SK-N-SH treated with all-trans-retinoic acid at 6 μM for 48 hours (cell line): ENCODE results near the gene ADNP.

Source experiments
- ATAC-seq: fragments of 200-7000 bp; cut with Tn5 transposase; 3 replicates; pipeline ENCODE4 v1.9.1; 2020; ENCODE audit warnings: mild to moderate bottlenecking, moderate library complexity
- ARNTL ChIP-seq: fragments of 450-650 bp; formaldehyde crosslinking; IDR thresholded peaks from 2 replicates; pipeline ENCODE4 v1.5.0; 2020; ENCODE audit warnings: low read depth, mild to moderate bottlenecking, moderate library complexity, borderline replicate concordance
- BACH2 ChIP-seq: fragments of 250-450 bp; sonication (Bioruptor Pico); IDR thresholded peaks from 2 replicates; pipeline ENCODE4 v1.9.0; 2021; ENCODE audit warnings: mild to moderate bottlenecking, borderline replicate concordance
- CSDC2 ChIP-seq: fragments of 250-450 bp; sonication (Bioruptor Pico); IDR thresholded peaks from 2 replicates; pipeline ENCODE4 v1.5.0; 2020; ENCODE audit warnings: mild to moderate bottlenecking, moderate library complexity
- GLIS3 ChIP-seq: fragments of 250-450 bp; sonication (Bioruptor Pico); IDR thresholded peaks from 2 replicates; pipeline ENCODE4 v1.5.0; 2020; ENCODE audit warnings: mild to moderate bottlenecking, moderate library complexity
- ISL1 ChIP-seq: fragments of 250-450 bp; sonication (Bioruptor Pico); IDR thresholded peaks from 2 replicates; pipeline ENCODE4 v2.1.2; 2022; ENCODE audit warnings: mild to moderate bottlenecking, moderate library complexity
- OSR1 ChIP-seq: fragments of 250-450 bp; sonication (Bioruptor Pico); IDR thresholded peaks from 2 replicates; pipeline ENCODE4 v1.8.0; 2022; ENCODE audit warnings: moderate library complexity, mild to moderate bottlenecking, inconsistent platforms
- PPARA ChIP-seq: fragments of 250-450 bp; sonication (Bioruptor Pico); IDR thresholded peaks from 2 replicates; pipeline ENCODE4 v1.5.0; 2020; ENCODE audit warnings: mild to moderate bottlenecking, borderline replicate concordance
- SNAI2 ChIP-seq: fragments of 250-450 bp; sonication (Bioruptor Pico); IDR thresholded peaks from 2 replicates; pipeline ENCODE4 v1.5.0; 2020; ENCODE audit warnings: mild to moderate bottlenecking, moderate library complexity
- TCF4 ChIP-seq: fragments of 250-450 bp; sonication (Bioruptor Pico); IDR thresholded peaks from 2 replicates; pipeline ENCODE4 v1.8.0; 2021; ENCODE audit warnings: mild to moderate bottlenecking, moderate library complexity, borderline replicate concordance
- ZC3H10 ChIP-seq: fragments of 250-450 bp; sonication (Bioruptor Pico); IDR thresholded peaks from 2 replicates; pipeline ENCODE4 v1.5.1; 2021; ENCODE audit warnings: mild to moderate bottlenecking, moderate library complexity
- ZFP3 ChIP-seq: fragments of 250-450 bp; sonication (Bioruptor Pico); IDR thresholded peaks from 2 replicates; pipeline ENCODE4 v1.5.0; 2020; ENCODE audit warnings: mild to moderate bottlenecking, moderate library complexity
- ZFP30 ChIP-seq: fragments of 450-650 bp; formaldehyde crosslinking; IDR thresholded peaks from 2 replicates; pipeline ENCODE4 v1.5.0; 2022; ENCODE audit warnings: mild to moderate bottlenecking, moderate library complexity
- ZNF565 ChIP-seq: fragments of 450-650 bp; formaldehyde crosslinking; conservative IDR thresholded peaks from 2 replicates; pipeline ENCODE4 v1.5.0; 2020; ENCODE audit warnings: low read depth, mild to moderate bottlenecking, moderate library complexity
- ZNF70 ChIP-seq: fragments of 450-650 bp; formaldehyde crosslinking; IDR thresholded peaks from 2 replicates; pipeline ENCODE4 v1.5.0; 2020; ENCODE audit warnings: mild to moderate bottlenecking, moderate library complexity
- ZNF8 ChIP-seq: fragments of 450-650 bp; formaldehyde crosslinking; IDR thresholded peaks from 2 replicates; pipeline ENCODE4 v1.5.0; 2020; ENCODE audit warnings: mild to moderate bottlenecking, moderate library complexity
- TF ChIP-seq, protein P1 (sequence below): fragments of 250-450 bp; sonication (Bioruptor Pico); IDR thresholded peaks from 2 replicates; pipeline ENCODE4 v1.8.0; 2021; ENCODE audit warnings: low read depth, mild to moderate bottlenecking, moderate library complexity, borderline replicate concordance
- TF ChIP-seq, protein P2 (sequence below): fragments of 250-450 bp; sonication (Bioruptor Pico); IDR thresholded peaks from 2 replicates; pipeline ENCODE4 v1.5.1; 2020; ENCODE audit warnings: low read depth, mild to moderate bottlenecking, moderate library complexity
- TF ChIP-seq, protein P3 (sequence below): fragments of 250-450 bp; sonication (Bioruptor Pico); IDR thresholded peaks from 2 replicates; pipeline ENCODE4 v1.5.0; 2020; ENCODE audit warnings: mild to moderate bottlenecking, moderate library complexity
- TF ChIP-seq, protein P4 (sequence below): fragments of 250-450 bp; sonication (Bioruptor Pico); IDR thresholded peaks from 2 replicates; pipeline ENCODE4 v1.5.1; 2021; ENCODE audit warnings: mild to moderate bottlenecking, moderate library complexity
- TF ChIP-seq, protein P5 (sequence below): fragments of 250-450 bp; sonication (Bioruptor Pico); IDR thresholded peaks from 2 replicates; pipeline ENCODE4 v1.8.0; 2020; ENCODE audit warnings: mild to moderate bottlenecking, moderate library complexity, borderline replicate concordance

Gene ADNP

DNA sequence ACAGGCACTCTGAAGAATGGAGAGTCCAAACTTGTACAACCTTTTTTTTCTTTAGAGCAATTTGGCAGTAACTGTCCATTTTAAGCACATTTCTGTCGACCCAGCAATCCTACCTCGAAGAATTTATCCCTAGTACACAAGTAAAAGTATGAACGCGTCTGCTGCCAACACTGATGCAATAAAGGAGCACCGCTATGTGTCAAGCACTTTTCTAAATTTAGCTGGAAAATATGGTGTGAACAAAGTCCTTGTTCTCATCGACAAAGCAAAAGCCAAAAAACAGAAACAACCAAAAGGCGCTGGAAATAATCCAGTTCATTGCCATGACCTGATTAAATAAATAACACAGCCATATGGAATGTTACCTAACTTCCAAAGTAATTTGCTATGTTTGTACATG is 26.0 kb upstream of the ADNP start:
- TF ChIP-seq ZC3H10 (CRISPR knock-in tag) (no peak), TCF4 (CRISPR knock-in tag) (no peak), ZNF8 (CRISPR knock-in tag) (no peak), ZFP30 (no peak), ZNF565 (CRISPR knock-in tag) (no peak), CSDC2 (no peak)
- TF ChIP-seq, protein P1, sequence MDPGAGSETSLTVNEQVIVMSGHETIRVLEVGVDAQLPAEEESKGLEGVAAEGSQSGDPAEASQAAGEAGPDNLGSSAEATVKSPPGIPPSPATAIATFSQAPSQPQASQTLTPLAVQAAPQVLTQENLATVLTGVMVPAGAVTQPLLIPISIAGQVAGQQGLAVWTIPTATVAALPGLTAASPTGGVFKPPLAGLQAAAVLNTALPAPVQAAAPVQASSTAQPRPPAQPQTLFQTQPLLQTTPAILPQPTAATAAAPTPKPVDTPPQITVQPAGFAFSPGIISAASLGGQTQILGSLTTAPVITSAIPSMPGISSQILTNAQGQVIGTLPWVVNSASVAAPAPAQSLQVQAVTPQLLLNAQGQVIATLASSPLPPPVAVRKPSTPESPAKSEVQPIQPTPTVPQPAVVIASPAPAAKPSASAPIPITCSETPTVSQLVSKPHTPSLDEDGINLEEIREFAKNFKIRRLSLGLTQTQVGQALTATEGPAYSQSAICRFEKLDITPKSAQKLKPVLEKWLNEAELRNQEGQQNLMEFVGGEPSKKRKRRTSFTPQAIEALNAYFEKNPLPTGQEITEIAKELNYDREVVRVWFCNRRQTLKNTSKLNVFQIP, result no peak
- TF ChIP-seq, protein P2, sequence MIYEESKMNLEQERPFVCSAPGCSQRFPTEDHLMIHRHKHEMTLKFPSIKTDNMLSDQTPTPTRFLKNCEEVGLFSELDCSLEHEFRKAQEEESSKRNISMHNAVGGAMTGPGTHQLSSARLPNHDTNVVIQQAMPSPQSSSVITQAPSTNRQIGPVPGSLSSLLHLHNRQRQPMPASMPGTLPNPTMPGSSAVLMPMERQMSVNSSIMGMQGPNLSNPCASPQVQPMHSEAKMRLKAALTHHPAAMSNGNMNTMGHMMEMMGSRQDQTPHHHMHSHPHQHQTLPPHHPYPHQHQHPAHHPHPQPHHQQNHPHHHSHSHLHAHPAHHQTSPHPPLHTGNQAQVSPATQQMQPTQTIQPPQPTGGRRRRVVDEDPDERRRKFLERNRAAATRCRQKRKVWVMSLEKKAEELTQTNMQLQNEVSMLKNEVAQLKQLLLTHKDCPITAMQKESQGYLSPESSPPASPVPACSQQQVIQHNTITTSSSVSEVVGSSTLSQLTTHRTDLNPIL (CRISPR knock-in tag), result no peak
- no peak for ATAC-seq

DNA sequence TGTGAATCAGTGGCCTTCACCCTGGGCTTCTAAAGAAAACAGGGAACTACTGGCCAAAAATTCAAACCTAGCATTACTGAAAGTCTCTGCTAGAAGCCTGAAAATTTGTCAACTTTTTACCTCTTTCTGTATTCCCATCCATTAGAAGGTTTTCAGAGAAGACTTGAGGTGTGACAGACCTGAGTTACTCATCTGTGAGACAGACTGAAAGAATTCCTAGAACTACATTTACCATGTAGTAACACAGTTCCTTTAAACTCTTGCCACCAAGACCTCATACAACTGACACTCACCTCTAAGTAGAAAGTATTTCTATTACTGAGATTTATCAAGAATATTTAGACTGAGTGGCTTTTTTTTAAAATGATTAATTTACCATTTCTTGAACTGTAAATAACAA is 22.6 kb upstream of the ADNP start:
- TF ChIP-seq, protein P2 (CRISPR knock-in tag), result no peak
- no peak for TF ChIP-seq ZFP3 (CRISPR knock-in tag)
- TF ChIP-seq ZFP30, result no peak
- TF ChIP-seq PPARA (CRISPR knock-in tag), result no peak
- TF ChIP-seq, protein P3, sequence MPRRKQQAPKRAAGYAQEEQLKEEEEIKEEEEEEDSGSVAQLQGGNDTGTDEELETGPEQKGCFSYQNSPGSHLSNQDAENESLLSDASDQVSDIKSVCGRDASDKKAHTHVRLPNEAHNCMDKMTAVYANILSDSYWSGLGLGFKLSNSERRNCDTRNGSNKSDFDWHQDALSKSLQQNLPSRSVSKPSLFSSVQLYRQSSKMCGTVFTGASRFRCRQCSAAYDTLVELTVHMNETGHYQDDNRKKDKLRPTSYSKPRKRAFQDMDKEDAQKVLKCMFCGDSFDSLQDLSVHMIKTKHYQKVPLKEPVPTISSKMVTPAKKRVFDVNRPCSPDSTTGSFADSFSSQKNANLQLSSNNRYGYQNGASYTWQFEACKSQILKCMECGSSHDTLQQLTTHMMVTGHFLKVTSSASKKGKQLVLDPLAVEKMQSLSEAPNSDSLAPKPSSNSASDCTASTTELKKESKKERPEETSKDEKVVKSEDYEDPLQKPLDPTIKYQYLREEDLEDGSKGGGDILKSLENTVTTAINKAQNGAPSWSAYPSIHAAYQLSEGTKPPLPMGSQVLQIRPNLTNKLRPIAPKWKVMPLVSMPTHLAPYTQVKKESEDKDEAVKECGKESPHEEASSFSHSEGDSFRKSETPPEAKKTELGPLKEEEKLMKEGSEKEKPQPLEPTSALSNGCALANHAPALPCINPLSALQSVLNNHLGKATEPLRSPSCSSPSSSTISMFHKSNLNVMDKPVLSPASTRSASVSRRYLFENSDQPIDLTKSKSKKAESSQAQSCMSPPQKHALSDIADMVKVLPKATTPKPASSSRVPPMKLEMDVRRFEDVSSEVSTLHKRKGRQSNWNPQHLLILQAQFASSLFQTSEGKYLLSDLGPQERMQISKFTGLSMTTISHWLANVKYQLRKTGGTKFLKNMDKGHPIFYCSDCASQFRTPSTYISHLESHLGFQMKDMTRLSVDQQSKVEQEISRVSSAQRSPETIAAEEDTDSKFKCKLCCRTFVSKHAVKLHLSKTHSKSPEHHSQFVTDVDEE (CRISPR knock-in tag), result no peak
- TF ChIP-seq ZNF70 (CRISPR knock-in tag), result no peak
- no peak for TF ChIP-seq ISL1 (CRISPR knock-in tag)
- TF ChIP-seq GLIS3 (CRISPR knock-in tag), result no peak
- TF ChIP-seq BACH2 (CRISPR knock-in tag), result no peak
- no peak for TF ChIP-seq SNAI2 (CRISPR knock-in tag)
- TF ChIP-seq, protein P4, sequence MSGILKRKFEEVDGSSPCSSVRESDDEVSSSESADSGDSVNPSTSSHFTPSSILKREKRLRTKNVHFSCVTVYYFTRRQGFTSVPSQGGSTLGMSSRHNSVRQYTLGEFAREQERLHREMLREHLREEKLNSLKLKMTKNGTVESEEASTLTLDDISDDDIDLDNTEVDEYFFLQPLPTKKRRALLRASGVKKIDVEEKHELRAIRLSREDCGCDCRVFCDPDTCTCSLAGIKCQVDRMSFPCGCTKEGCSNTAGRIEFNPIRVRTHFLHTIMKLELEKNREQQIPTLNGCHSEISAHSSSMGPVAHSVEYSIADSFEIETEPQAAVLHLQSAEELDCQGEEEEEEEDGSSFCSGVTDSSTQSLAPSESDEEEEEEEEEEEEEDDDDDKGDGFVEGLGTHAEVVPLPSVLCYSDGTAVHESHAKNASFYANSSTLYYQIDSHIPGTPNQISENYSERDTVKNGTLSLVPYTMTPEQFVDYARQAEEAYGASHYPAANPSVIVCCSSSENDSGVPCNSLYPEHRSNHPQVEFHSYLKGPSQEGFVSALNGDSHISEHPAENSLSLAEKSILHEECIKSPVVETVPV (CRISPR knock-in tag), result no peak
- TF ChIP-seq ZNF565 (CRISPR knock-in tag), result no peak
- TF ChIP-seq CSDC2, result no peak
- ATAC-seq, result no peak

DNA sequence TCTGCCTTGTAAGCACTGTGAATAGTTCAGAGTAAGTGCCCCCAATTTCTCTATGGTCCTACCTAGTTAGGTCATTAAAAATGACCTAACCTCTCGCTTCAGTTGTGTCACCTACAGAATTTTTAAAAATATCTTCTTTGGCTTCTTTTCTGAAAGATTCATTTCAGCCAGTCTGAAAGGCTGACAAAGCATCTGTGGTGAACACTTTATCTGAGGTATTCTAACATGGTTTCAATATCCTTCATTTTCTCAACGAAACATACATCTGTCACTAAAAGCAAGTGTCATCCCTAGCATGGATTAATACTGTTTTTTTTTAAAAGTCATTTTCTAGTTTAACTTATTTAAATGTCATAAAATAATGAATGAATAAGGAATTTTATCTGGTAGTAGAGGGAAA is 22.0 kb upstream of the ADNP start:
- TF ChIP-seq, protein P2 (CRISPR knock-in tag), result no peak
- TF ChIP-seq SNAI2 (CRISPR knock-in tag), result no peak
- TF ChIP-seq ZNF8 (CRISPR knock-in tag), result no peak
- TF ChIP-seq, protein P5, sequence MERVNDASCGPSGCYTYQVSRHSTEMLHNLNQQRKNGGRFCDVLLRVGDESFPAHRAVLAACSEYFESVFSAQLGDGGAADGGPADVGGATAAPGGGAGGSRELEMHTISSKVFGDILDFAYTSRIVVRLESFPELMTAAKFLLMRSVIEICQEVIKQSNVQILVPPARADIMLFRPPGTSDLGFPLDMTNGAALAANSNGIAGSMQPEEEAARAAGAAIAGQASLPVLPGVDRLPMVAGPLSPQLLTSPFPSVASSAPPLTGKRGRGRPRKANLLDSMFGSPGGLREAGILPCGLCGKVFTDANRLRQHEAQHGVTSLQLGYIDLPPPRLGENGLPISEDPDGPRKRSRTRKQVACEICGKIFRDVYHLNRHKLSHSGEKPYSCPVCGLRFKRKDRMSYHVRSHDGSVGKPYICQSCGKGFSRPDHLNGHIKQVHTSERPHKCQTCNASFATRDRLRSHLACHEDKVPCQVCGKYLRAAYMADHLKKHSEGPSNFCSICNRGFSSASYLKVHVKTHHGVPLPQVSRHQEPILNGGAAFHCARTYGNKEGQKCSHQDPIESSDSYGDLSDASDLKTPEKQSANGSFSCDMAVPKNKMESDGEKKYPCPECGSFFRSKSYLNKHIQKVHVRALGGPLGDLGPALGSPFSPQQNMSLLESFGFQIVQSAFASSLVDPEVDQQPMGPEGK (CRISPR knock-in tag), result no peak
- no peak for TF ChIP-seq OSR1 (CRISPR knock-in tag)
- no peak for TF ChIP-seq PPARA (CRISPR knock-in tag)
- TF ChIP-seq TCF4 (CRISPR knock-in tag), result no peak
- no peak for TF ChIP-seq ZFP3 (CRISPR knock-in tag)
- no peak for TF ChIP-seq ZC3H10 (CRISPR knock-in tag)
- no peak for TF ChIP-seq ARNTL (CRISPR knock-in tag)
- no peak for TF ChIP-seq ZFP30
- no peak for ATAC-seq
